Forelimb muscle (tissue), 1 donor: Measurements from ENCODE around the gene LIN28A. TPM values are rescaled to one million over a fixed set of nuclear protein-coding genes. Genes with fewer than 3 reads are reported as not detected.

ENCODE experiments used
- DNase-seq: peaks from one replicate; pipeline ENCODE4 v3.0.0-alpha.2; 2013; ENCODE audit warnings: low read depth
- polyA plus RNA-seq: library from polyadenylated mRNA; unstranded; fragments of 120-200 nt; gene quantifications from one replicate; pipeline ENCODE4 v1.2.1, GENCODE V29; 2013; ENCODE audit not compliant: insufficient read length

The LIN28A gene
- polyA plus RNA-seq, 1 donor = not detected

DNA sequence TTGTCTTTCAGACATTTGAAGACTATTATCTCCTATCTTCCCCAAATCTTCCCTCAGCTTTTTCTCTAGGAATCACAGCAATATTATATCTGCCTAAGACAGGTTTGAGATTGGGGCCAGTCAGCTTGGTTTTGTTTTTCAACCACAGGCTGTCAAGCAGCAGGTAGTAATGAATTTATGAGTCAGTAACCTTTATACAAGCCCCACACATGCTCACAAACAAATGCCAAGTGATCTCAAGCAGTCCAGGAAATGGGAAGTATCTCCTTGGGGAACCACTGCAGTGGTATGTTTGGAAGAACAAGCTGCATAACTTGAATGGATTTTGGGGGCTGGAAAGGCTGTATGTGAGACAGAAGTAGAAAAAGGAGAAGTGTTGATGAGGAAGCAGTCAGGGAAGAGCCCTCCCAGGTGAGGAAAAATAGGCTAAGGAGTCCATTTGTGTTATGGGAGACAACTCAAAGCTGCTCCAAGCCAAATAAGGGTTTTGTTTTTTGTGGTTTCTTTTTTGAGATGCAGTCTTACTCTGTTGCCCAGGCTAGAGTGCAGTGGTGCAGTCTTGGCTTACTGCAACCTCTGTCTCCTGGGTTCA, 23.6 kb downstream of the LIN28A start:
- DNase-seq = no peak

- DNase-seq = no peak
Observed at GRCh38 chr1:26438041-26438440, 27.4 kb downstream of the LIN28A start.

DNA sequence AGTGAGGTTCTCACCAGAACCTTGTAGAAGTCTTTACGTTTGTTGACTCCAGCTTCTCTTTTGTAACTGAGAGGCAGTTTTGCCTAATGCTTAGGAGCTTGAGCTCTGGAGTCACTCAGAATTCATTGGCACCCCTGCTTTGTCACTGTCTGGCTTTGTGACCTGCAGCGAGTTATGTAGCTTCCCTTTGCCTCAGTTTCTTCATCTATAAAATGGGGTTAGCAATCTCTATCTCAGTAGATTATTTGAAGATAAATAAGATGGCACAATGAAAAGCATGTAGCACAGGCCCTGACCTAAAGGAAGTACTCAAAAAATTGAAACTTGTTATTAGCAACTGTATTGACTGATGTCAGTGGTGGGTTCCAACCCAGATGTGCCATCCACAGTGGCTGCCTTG, 29.6 kb downstream of the LIN28A start:
- no peak for DNase-seq

- DNase-seq = no peak
Observed at GRCh38 chr1:26449868-26450267, 39.3 kb downstream of the LIN28A start.

GRCh38 chr1:26450908-26451307, 40.3 kb downstream of the LIN28A start:
- no peak for DNase-seq

DNA sequence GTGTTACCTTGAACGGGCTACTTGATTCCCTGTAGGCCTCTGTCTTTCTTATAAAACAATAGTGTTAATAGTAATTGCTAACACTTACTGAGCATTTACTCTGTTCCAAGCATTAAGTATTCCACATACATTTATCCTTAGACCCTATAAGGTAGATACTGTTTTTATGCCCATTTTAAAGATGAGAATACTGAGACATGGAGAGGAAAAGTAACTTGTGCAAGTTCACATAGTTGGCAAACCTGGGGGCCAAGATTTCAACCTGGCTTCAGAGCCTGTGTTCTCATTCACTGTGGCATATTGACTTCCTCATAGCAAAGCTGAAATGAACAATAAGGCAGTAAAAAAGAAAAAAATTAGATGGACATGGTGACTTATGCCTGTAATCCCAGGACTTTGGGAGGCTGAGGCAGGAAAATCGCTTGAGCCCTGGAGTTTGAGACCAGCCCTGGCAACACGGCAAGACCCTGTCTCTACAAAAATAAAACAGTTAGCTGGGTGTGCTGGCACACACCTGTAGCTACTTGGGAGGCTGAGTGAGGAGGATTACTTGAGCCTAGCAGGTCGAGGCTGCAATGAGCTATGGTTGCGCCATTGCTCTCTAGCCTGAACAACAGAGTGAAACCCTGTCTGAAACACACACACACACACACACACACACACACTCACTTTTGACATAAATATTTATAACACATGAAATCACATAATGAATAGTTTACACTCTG, 42.0 kb downstream of the LIN28A start:
- no peak for DNase-seq

GRCh38 chr1:26459148-26459547, 48.5 kb downstream of the LIN28A start:
- no peak for DNase-seq

- no peak for DNase-seq
Observed at GRCh38 chr1:26459573-26460031, 49.0 kb downstream of the LIN28A start.

DNA sequence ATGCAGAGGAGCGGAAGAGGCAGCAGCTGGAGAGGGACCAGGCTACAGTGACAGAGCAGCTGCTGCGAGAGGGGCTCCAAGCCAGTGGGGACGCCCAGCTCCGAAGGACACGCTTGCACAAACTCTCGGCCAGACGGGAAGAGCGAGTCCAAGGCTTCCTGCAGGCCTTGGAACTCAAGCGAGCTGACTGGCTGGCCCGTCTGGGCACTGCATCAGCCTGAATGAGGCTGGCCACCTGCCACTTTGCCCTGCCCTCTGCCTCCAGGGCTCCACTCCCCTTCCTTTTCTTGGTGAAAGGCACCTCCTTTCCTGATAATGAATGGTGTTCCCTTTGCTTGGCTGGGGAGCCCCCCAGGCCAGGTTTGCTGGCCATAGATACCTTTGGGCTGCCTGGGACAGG, 58.3 kb downstream of the LIN28A start:
- no peak for DNase-seq

- no peak for DNase-seq
Observed at GRCh38 chr1:26469558-26469957, 58.9 kb downstream of the LIN28A start.

- DNase-seq = no peak
Observed at GRCh38 chr1:26470878-26471497, 60.4 kb downstream of the LIN28A start.

- no peak for DNase-seq
Observed at GRCh38 chr1:26471498-26472319, 61.1 kb downstream of the LIN28A start.

GRCh38 chr1:26472320-26472900, 61.8 kb downstream of the LIN28A start, which contains the start of gene HMGN2:
Gene HMGN2 (plus strand): TSS chr1:26472440. CDS start chr1:26472613, 173 bp downstream.
- peak; percentile 72 for DNase-seq

- DNase-seq = peak; percentile 75
Observed at GRCh38 chr1:26472901-26473845, 62.6 kb downstream of the LIN28A start.

DNA sequence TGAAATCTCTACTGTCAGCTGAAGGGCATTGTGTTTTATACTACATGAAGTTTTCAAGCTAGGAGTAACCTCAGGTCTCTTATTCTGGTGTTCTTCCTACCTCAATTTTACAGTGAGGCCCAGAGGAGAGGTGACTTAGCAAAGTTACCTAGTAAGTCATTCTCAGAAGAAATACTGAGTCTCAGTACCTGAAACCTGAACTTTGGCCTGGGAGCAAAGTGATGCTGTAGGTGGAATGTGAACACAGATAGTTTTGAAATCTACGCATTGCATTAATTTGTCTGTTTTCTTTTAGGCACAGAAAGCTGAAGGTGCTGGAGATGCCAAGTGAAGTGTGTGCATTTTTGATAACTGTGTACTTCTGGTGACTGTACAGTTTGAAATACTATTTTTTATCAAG, 64.2 kb downstream of the LIN28A start:
- DNase-seq = no peak

GRCh38 chr1:26475989-26476388, 65.4 kb downstream of the LIN28A start:
- DNase-seq = no peak

DNA sequence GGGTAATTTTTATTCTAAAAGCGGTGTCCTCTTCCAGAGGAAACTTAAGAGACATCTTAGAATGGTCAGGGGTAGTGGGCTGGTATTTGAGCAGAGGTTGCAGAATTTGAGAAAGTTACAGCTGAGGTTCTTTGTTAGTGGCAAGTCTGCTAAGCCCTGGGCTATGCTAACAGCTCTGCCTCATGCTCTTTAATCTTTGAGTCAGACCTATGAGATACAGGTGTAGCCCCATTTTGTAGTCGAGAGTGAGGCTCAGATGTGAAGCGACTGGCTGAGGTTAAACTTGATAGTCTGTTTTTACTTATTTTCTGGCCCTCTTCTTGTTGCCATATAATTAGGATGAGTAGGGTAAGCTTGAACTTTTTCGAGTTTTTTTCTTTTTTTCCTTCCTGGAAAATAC, 66.3 kb downstream of the LIN28A start:
- no peak for DNase-seq

DNA sequence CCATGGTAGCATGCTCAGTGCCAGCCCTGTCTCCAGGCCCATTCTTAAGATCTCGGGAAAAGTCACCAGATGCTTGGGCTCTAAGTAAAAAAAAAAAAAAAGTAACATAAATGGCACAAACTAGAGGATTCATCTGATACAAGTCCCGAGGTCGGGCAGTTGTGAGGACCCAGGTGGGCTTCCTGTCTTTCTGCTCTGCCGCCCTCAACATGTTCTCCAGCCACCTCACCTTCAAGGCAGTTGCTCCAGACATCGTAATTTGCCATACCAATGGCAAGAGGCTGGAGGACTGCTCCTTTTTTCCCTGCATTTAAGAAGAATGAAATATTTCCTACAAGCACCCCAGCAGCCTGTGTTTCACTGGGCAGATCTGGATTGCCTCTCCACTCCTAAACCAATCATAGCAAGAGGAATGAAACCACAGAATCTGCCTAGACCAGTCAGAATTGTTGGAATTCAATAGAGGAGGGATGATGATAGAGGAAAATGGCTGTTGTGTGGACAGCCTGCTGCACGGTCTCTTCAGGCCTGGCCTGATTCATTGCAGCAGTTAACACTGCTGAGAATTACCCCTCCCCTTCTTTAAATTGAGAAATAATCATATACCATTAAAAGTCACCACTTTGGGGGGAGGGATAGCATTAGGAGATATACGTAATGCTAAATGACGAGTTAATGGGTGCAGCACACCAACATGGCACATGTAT, 67.0 kb downstream of the LIN28A start:
- DNase-seq = no peak

DNA sequence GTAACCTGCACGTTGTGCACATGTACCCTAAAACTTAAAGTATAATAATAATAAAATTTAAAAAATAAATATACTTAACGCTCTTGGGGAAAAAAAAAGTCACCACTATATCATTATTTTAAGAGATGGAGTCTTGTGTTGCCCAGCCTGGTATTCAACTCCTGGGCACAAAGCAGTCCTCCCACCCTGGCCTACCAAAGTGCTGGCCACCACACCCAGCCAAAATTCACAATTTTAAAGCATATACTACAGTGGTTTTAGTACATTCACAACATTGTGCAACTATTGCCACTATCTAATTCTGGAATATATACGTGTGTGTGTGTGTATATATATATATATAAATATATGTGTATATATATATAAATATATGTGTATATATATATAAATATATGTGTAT, 67.5 kb downstream of the LIN28A start:
- DNase-seq = no peak

DNA sequence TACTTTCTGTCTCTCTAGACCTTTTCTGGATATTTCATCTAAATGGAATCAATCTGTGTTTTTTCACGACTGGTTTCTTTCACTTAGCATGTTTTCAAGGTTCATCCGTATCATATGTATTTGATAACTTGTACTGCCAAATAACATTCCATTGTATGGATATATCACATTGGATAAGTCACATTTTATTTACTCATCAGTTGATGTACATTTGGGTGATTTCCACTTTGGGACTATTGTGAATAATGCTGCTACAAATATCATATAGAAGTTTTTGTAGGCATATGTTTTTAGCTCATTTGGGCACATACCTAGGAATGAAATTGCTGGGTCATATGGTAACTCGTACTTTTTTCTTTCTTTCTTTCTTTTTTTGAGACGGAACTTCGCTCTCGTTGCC, 68.4 kb downstream of the LIN28A start:
- no peak for DNase-seq
